HFF-Myc (cell line): Measurements from ENCODE around the gene TNFAIP6.

Experiments used
- DNase-seq: peaks from one replicate; pipeline ENCODE4 v3.0.0-alpha.2; 2011; ENCODE audit warnings: low read depth; ENCODE audit errors: extremely low read depth
- H3K4me3 ChIP-seq: replicated peaks from 2 replicates; pipeline ENCODE4 v1.5.1; 2011; ENCODE audit warnings: low read depth, mild to moderate bottlenecking, control low read depth, low read length
- CTCF ChIP-seq: IDR thresholded peaks from 2 replicates; pipeline ENCODE4 v1.5.1; 2012; ENCODE audit warnings: mild to moderate bottlenecking, low read depth, low read length, control low read depth; ENCODE audit errors: missing control alignments

Gene TNFAIP6

GRCh38 chr2:151399981-151400380 lies 42.6 kb downstream of the TNFAIP6 start:
- DNase-seq: no peak
- TF ChIP-seq CTCF: no peak
- H3K4me3 ChIP-seq: no peak overlapping the region

DNA sequence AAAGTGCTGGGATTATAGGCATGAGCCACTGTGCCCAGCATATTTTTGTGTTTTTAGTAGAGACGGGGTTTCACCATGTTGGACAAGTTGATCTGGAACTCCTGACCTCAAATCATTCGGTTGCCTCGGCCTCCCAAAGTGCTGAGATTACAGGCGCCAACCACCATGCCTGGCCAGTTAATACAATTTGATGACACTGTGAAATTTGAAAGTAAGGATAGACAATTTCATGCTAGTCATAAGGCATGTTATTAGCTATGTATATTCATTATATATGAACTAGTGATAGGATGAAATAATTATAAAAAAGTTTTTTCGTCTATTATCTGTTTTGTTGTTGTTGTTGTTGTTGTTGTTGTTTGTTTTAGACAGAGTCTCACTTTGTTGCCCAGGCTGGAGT lies 43.8 kb downstream of the TNFAIP6 start:
- no peak overlapping the region for H3K4me3 ChIP-seq
- no peak for TF ChIP-seq CTCF
- DNase-seq: no peak

DNA sequence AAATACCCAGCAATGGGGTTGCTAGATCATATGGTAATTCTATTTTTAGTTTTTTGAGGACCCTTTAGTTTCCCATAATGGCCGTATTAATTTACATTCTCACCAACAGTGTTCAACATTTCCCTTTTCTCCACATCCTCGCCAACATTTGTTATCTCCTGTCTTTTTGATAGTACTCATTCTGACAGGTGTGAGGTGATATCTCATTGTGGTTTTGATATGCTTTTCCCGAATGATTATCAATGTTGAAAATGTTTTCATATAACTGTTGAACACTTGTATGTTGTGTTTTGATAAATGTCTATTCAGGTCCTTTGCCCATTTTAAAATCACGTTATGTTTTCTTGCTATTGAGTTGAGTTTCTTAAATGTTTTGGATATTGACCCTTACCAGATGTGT lies 46.5 kb downstream of the TNFAIP6 start:
- no peak overlapping the region for H3K4me3 ChIP-seq
- TF ChIP-seq CTCF: no peak
- no peak for DNase-seq

- H3K4me3 ChIP-seq: no peak overlapping the region
- no peak for DNase-seq
- no peak for TF ChIP-seq CTCF
These were observed 48.0 kb downstream of the TNFAIP6 start for GRCh38 chr2:151405376-151405775.

DNA sequence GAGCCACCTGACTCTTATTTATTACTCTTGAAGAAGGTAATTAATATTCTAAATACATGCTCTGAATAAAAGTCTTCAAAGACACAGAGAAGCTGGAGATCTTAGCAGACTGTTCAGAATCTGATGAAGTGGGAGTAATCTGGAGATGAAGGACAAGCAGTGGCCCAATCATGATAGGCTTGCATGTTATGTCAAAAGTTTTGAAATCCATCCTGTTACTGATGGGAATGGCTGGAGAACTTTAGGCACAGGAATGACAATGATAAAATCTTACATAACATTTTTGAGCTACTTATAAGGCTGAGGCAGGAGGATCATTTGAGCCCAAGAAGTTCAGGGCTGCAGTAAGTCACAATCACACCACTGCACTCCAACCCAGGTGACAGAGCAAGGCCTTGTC lies 49.9 kb downstream of the TNFAIP6 start:
- no peak for TF ChIP-seq CTCF
- DNase-seq: no peak

DNA sequence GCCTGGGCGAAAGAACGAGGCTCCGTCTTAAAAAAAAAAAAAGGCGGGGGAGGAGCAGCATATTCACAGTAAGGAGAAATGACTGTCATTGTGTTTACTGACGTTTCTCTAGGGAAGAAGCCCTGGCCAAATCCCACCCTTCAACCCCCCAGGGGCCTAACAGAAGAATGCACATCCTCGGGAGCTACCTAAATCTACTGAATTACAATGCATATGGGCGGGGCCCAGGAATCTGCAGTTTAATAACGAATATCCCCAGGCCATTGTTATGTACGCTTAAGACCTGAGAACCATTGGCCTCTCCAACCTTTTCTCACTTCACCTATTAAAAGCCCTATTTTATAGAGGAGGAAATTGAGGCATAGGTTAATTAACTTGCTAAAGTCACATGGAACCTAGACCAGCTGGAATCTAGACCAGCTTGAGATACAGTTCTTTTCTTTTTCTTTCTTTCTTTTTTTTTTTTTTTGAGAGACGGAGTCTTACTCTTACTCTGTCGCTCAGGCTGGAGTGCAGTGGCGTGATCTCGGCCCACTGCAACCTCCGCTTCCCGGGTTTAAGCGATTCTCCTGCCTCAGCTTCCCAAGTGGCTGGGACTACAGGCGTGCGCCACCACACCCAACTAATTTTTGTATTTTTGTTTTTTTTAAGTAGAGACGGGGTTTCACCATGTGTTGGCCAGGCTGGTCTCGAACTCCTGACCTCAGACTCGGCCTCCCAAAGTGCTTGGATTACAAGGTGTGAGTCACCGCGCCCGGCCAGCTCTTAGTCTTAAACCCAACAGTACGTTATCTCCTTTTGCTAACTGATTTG lies 51.6 kb downstream of the TNFAIP6 start:
- TF ChIP-seq CTCF: no peak
- peak overlapping the region; percentile 96 for H3K4me3 ChIP-seq
- DNase-seq: no peak

More for the DNA sequence above, 49.9 kb downstream of the TNFAIP6 start:
- no peak overlapping the region for H3K4me3 ChIP-seq
